ENCODE results near the gene SMAD6.
"Not testable (repeated sequence)": the region's sequence is repeated elsewhere in the genome, so short reads cannot be mapped to it uniquely, and the experiment has no call there.

Gene SMAD6

DNA sequence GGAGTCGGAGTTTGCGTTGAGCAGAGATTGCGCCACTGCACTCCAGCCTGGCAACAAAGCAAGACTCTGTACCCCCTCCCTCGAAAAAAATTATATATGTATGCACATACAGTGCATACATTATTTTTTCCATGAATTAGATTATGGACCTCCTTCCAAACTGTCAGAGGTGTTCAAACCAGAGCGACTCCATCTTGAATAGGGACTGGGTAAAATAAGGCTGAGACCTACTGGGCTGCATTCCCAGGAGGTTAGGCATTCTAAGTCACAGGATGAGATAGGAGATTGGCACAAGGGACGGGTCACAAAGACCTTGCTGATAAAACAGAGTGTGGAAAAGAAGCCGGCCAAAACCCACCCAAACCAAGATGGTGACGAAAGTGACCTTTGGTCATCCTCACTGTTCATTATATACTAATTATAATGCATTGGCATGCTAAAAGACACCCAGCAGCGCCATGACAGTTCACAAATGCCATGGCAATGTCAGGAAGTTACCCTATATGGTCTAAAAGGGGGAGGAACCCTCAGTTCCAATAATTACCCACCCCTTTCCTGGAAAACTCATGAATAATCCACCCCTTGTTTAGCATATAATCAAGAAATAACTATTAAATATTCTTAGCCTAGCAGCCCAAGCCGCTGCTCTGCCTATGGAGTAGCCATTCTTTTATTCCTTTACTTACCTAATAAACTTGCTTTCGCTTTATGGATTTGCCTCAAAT is 126.9 kb downstream of the SMAD6 start:
- DNase-seq, result not testable (repeated sequence)

DNA sequence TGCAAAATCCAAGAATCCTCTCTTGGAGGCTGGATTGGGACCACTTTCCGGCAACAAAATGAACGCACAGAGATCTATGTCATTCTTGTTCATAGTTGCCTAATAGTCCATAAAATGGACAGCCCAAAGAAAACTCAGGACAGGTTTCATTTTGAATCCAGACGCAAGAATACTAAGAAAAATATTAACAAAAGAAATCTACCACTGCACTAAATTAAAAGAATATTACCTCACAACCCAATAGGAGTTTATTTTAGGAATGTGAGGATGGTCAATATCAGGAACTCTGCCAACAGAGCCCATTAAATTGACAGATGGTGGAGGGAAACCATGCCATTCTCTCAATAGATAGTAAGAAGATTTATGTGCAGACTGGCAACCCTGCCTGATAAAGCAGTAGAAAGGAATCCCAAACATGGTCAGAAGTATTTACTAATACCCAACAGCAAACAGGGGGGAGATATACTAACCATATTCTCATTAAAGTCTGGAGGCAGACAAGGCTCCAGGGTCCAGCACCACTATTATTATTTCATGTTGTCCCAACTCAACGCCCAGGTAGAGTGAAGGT is 127.6 kb downstream of the SMAD6 start:
- DNase-seq, result no peak

DNA sequence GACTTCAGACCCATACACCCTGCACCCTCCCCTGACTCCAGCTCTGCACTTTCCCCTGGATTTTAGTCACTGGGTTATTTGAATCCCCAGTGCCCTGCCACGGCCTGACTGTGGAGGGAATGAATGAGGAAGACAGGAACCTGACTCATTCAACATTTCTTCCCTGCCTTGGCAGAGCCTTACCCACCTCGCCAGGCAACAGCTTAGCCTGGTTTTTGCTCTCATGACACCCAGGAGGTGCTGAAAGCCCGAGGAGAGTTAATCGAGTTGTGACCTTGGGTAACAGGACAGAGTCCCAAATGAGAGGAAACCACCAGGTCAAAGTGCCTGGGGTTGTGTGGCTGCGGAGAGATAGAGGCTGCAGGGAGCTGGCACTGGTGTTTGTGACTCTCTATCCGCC is 128.3 kb downstream of the SMAD6 start:
- DNase-seq, result no peak

DNA sequence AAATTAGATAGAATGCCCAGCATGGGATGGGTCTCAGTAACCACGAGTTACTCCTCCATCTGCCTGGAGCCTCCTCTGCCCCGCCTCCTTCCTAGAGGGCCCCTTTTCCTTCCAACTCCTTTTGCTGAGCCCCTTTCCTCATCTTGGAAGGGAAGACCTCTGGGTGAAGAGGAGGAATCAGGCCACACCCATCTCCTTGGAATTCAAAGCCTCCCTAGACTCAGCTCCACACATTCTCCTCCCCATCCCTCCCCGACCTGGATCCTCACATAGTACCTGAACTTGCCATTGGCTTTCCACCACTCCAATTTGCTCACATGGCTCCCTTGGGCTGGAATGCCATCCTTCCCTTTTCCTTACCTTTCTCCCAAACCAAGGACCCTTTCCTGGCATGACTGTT is 128.8 kb downstream of the SMAD6 start:
- no peak for DNase-seq

DNA sequence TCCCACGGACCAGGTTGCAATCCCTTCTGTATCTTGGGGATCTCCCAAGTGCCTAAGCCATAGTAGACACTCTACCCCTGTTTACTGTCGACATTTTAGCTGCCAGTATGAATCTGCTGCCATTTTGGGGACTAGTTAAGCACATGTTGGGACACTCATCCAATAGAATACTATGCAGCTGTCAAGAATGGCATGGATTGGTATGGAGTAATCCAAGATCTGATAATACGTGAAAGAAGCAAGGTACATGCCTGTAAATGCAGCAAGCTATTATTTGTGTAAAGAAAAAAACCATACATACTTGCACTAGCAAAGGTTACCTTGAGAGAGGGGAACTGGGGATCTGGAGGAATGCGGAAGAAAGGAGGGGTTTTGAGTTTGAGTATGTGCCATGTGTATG is 129.3 kb downstream of the SMAD6 start:
- no peak for DNase-seq

DNA sequence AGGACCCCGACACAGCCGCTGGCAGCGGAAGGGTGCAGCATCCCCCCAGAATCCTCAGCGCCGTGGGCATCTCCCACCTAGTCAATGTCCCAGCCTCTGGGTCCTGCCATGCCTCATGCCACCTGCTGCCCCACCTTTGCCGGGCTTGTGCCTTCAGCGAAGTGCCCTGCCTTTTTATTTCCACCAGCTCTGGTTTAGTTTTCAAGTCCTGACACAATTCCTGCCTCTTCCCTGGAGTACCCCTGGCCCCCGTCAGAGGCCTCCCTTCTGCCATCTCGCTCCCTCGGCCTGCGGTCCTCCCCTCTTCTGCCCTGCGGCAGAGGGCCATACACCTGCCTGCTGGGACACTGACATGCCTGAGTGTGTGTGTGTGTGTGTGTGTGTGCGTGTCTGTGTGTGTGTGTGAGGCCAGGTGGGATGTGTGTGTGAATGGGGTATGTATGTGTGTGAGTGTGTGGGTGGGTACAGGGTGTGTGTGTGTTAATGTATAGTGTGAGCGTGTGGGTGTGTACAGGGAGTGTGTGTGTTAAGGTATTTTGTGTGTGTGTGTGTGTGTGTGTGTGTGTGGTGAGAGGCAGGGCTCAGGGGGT is 129.9 kb downstream of the SMAD6 start:
- no peak for DNase-seq
